ENCODE measurements around the gene ZNF462.

Gene ZNF462

DNA sequence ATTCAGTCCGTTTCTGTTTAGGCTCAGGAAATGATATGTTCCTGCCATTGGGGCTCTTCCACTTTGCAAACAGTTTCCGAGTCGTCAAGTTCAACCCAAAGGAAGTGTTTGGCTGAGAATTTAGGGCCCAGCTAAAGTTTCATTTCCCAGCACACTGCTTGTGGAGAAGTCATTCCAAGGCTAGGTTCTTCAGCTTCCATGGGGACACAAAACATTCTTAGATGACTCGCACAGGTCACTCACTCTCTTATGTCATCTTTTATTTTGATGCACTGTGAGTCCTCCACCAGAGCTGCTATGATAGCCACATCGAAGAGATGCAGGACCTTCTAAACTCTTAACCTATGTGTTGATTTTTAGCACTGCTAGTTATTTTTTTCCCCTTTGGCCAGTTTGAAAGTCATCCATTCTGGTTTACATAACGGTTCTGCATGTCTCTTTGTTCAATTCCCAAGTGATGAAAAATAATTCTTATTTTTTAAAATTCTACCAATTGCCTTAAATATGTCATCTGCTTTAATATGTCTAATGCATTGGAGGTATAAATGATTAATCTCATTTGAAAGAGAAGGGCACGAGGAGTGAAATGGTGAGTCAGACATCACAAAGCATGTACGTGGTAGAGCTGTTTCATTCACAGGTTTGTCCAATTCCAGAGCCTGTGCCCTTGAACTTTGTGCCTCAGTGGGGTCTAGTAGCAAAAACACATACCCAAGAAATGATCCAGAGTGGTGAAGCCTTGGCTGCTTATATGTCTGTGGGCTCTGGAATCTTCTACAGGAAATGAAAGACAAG is 84.3 kb downstream of the ZNF462 start:
- Histone ChIP-seq H3K27me3 (ENCODE audit: insufficient read depth, poor library complexity, severe bottlenecking) (no peaks in the 10 kb centered on the region), H3K36me3 (ENCODE audit: low read depth) (peaks cover 50% of the 10 kb centered on the region), H3K27ac (ENCODE audit: poor library complexity, severe bottlenecking) (no peak overlapping the region), H3K9me3 (ENCODE audit: severe bottlenecking) (no peaks in the 10 kb centered on the region), H3K4me3 (ENCODE audit: severe bottlenecking) (no peak overlapping the region), H3K4me1 (ENCODE audit: insufficient read depth, poor library complexity, severe bottlenecking) (no peaks in the 10 kb centered on the region)
- TF ChIP-seq, protein P1, sequence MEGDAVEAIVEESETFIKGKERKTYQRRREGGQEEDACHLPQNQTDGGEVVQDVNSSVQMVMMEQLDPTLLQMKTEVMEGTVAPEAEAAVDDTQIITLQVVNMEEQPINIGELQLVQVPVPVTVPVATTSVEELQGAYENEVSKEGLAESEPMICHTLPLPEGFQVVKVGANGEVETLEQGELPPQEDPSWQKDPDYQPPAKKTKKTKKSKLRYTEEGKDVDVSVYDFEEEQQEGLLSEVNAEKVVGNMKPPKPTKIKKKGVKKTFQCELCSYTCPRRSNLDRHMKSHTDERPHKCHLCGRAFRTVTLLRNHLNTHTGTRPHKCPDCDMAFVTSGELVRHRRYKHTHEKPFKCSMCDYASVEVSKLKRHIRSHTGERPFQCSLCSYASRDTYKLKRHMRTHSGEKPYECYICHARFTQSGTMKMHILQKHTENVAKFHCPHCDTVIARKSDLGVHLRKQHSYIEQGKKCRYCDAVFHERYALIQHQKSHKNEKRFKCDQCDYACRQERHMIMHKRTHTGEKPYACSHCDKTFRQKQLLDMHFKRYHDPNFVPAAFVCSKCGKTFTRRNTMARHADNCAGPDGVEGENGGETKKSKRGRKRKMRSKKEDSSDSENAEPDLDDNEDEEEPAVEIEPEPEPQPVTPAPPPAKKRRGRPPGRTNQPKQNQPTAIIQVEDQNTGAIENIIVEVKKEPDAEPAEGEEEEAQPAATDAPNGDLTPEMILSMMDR (IDR thresholded peaks at IDR 0.05; ENCODE audit: poor library complexity, severe bottlenecking) = no peak
- DNase-seq (ENCODE audit: low spot score) = no peak
- no peak for ATAC-seq (ENCODE audit: low read depth)

DNA sequence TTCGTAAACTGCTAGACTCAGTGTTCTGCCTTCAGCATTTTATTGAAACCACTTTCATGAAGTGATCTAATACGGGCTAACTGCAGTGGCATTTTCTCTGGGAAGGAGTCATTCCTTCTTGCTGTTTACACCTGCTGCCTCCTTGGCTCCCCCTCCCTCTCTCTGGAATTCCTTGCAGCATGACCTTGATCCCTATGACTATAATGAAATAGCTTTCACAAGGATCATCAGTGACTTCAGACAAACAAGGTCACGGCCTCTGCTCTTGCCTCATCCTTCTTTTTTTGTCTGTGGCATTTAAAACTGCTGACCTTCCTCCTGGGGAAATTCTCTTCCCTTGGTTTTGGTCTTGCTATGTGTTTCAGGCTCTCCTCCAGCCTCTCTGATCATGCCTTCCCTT is 90.2 kb downstream of the ZNF462 start:
- Histone ChIP-seq H3K27ac (ENCODE audit: poor library complexity, severe bottlenecking) (no peak overlapping the region), H3K4me1 (ENCODE audit: insufficient read depth, poor library complexity, severe bottlenecking) (peaks cover 14% of the 10 kb centered on the region), H3K4me3 (ENCODE audit: severe bottlenecking) (no peak overlapping the region), H3K36me3 (ENCODE audit: low read depth) (peaks cover 38% of the 10 kb centered on the region), H3K9me3 (ENCODE audit: severe bottlenecking) (no peaks in the 10 kb centered on the region), H3K27me3 (ENCODE audit: insufficient read depth, poor library complexity, severe bottlenecking) (no peaks in the 10 kb centered on the region)
- DNase-seq (ENCODE audit: low spot score) (no peak), ATAC-seq (ENCODE audit: low read depth) (peak; percentile 58)
- TF ChIP-seq, protein P1 (IDR thresholded peaks at IDR 0.05; ENCODE audit: poor library complexity, severe bottlenecking) = no peak

DNA sequence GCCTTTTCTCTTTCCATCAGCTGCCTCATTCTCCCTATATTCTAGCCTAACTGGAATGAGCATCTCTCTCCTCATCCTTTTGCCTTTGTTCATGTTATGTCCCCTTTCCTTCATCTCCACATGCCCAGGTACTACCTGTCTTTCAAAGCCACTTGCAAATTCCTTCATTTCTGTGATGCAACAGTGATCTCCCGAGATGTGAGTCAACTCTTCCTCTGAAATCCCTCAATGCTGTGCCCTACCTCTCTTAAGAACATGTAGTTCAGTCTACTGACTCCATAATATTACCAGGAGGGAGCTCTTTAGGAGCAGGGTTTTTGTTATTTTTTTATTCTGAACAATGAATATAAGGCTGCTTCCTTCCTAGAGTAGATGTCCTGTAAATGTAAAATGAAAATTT is 91.6 kb downstream of the ZNF462 start:
- peak overlapping the region; percentile 43 for H3K27ac ChIP-seq (ENCODE audit: poor library complexity, severe bottlenecking)
- H3K4me3 ChIP-seq (ENCODE audit: severe bottlenecking) = no peak overlapping the region
- no peaks in the 10 kb centered on the region for H3K9me3 ChIP-seq (ENCODE audit: severe bottlenecking)
- no peaks in the 10 kb centered on the region for H3K27me3 ChIP-seq (ENCODE audit: insufficient read depth, poor library complexity, severe bottlenecking)
- TF ChIP-seq, protein P1 (IDR thresholded peaks at IDR 0.05; ENCODE audit: poor library complexity, severe bottlenecking) = no peak
- H3K36me3 ChIP-seq (ENCODE audit: low read depth) = peaks cover 50% of the 10 kb centered on the region
- DNase-seq (ENCODE audit: low spot score) = no peak
- ATAC-seq (ENCODE audit: low read depth) = peak; percentile 64
- H3K4me1 ChIP-seq (ENCODE audit: insufficient read depth, poor library complexity, severe bottlenecking) = peaks cover 17% of the 10 kb centered on the region

DNA sequence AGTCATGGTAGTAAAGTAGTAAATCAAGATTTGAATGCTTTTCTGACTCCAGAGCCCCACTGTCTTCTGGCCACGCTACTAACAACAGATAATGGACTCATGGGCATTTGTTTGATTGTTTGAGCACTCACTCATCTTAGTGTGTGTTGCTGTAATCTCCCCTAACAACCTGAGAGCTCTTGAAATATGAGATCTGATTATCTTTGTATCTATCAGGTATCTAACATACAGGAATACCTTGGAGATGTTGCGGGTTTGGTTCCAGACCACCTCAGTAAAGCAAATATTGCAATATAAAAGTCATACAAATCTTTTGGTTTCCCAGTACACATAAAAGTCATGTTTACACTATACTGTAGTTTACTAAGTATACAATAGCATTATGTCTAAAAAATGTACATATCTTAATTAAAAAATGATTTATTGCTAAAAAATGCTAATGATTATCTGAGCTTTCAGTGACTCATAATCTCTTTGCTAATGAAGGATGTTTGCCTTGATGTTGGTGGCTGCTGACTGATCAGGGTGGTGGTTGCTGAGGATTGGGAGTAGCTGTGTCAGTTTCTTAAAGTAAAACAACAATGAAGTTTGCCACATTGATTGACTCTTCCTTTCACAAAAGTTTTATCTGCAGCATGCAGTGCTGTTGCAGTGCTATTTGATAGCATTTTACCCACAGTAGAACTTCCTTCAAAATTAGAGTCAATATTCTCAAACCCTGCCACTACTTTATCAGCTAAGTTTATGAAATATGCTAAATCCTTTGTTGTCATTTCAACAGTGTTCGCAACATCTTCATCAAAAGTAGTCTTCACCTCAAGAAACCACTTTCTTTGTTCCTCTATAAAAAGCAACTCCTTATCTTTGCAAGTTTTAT is 92.2 kb downstream of the ZNF462 start:
- ATAC-seq (ENCODE audit: low read depth) = peak; percentile 28; the same call in 2 of the 3 replicates
- DNase-seq (ENCODE audit: low spot score) = no peak
- peaks cover 17% of the 10 kb centered on the region for H3K4me1 ChIP-seq (ENCODE audit: insufficient read depth, poor library complexity, severe bottlenecking)
- TF ChIP-seq, protein P1 (IDR thresholded peaks at IDR 0.05; ENCODE audit: poor library complexity, severe bottlenecking) = no peak
- peak overlapping the region; percentile 43 for H3K27ac ChIP-seq (ENCODE audit: poor library complexity, severe bottlenecking)
- no peak overlapping the region for H3K4me3 ChIP-seq (ENCODE audit: severe bottlenecking)
- no peaks in the 10 kb centered on the region for H3K27me3 ChIP-seq (ENCODE audit: insufficient read depth, poor library complexity, severe bottlenecking)
- no peaks in the 10 kb centered on the region for H3K9me3 ChIP-seq (ENCODE audit: severe bottlenecking)
- peaks cover 52% of the 10 kb centered on the region for H3K36me3 ChIP-seq (ENCODE audit: low read depth)
